Measurements from ENCODE around the gene WASF3. TPM values are rescaled to one million over a fixed set of nuclear protein-coding genes. Genes with fewer than 3 reads are reported as not detected.

The WASF3 gene
- total and polyA plus RNA-seq, 2 of the 13 experiments (the other 11 are each of a cell fraction or from before 2014, with no cell fraction given) = 10.4 to 17.2 TPM

GRCh38 chr13:26568132-26568815 is 10.8 kb downstream of the WASF3 start:
- H3K4me2 ChIP-seq (ENCODE audit: low read depth, low read length) = no peak overlapping the region
- in situ Hi-C loops (cut with HindIII; ENCODE audit: extremely low pct_ligation_motif_present, low pct_unique_long_range_greater_than_20kb) (no loop called here), intact Hi-C loops (cut with micrococcal nuclease; ENCODE audit: unreplicated experiment) (no loop called here)
- no peaks in the 10 kb centered on the region for H3K9me3 ChIP-seq (ENCODE audit: low read length)
- no peak for FAIRE-seq
- H3K9ac ChIP-seq (ENCODE audit: insufficient read depth, low read depth, low read length) = no peak overlapping the region
- BruUV-seq (replicated peaks) = no TSS peak
- no peaks in the 10 kb centered on the region for H3K27me3 ChIP-seq (ENCODE audit: control insufficient read depth in 1 of 2, insufficient read depth in 2 of 2, low read length in 2 of 2)
- H3K79me2 ChIP-seq (ENCODE audit: insufficient read depth, low read length) = peaks cover 83% of the 10 kb centered on the region
- no peak overlapping the region for H3K4me3 ChIP-seq (replicated peaks in 1 of 3; ENCODE audit: insufficient read depth in 1 of 3, low read depth in 2 of 3, low read length in 3 of 3)
- 47% methylated on average over 2 of the region's 2 CpGs for WGBS (ENCODE audit: low lambda C conversion rate)
- TF ChIP-seq MYPOP (CRISPR knock-in tag; IDR thresholded peaks at IDR 0.05) = no peak
- no peak for TF ChIP-seq FOXK1 (CRISPR knock-in tag; IDR thresholded peaks at IDR 0.05; ENCODE audit: borderline replicate concordance, low read depth)
- TF ChIP-seq ZNF577 (CRISPR knock-in tag; IDR thresholded peaks at IDR 0.05; ENCODE audit: borderline replicate concordance, low read depth) = no peak
- TF ChIP-seq ELF4 (CRISPR knock-in tag; IDR thresholded peaks at IDR 0.05; ENCODE audit: borderline replicate concordance) = no peak
- TF ChIP-seq ZNF614 (CRISPR knock-in tag; IDR thresholded peaks at IDR 0.05; ENCODE audit: borderline replicate concordance) = no peak
- TF ChIP-seq ZNF547 (CRISPR knock-in tag; IDR thresholded peaks at IDR 0.05) = no peak
- TF ChIP-seq ZNF225 (CRISPR knock-in tag; IDR thresholded peaks at IDR 0.05) = no peak
- TF ChIP-seq IRF1 (CRISPR knock-in tag; IDR thresholded peaks at IDR 0.05; ENCODE audit: low read depth) = no peak
- TF ChIP-seq ZBTB20 (CRISPR knock-in tag; IDR thresholded peaks at IDR 0.05; ENCODE audit: borderline replicate concordance, low read depth) = no peak
- H2AFZ ChIP-seq (ENCODE audit: low read length) = no peak overlapping the region
- peak; percentile 38; the same call in 1 of the 3 replicates for ATAC-seq
- POLR2A ChIA-PET = no interaction called here
- no peak for DNase-seq (ENCODE audit: low spot score)
- H4K20me1 ChIP-seq (ENCODE audit: insufficient read depth, low read length) = no peaks in the 10 kb centered on the region; the same call in 1 of the 2 replicates
- no peak overlapping the region for H3K27ac ChIP-seq (ENCODE audit: extremely low read length, insufficient read depth, low read length)
- H3K36me3 ChIP-seq (replicated peaks in 1 of 2; ENCODE audit: control insufficient read depth in 1 of 2, insufficient read depth in 2 of 2, low read length in 2 of 2) = no peaks in the 10 kb centered on the region
- CTCF ChIA-PET (ENCODE audit: low intra/inter-chr PET ratio, low total read pairs) = no interaction called here
- peaks cover 29% of the 10 kb centered on the region for H3K4me1 ChIP-seq (ENCODE audit: insufficient read depth, low read length)

All from HepG2 (cell line).